ENCODE data around the gene PTPN13. TPM values are rescaled to one million over a fixed set of nuclear protein-coding genes. Genes with fewer than 3 reads are reported as not detected.
A peak's percentile ranks its signal among the peaks of the same experiment; 100 is the strongest.

Gene PTPN13
- total and polyA plus RNA-seq, 2 experiments from 2014 or later = 13.0 to 43.2 TPM

DNA sequence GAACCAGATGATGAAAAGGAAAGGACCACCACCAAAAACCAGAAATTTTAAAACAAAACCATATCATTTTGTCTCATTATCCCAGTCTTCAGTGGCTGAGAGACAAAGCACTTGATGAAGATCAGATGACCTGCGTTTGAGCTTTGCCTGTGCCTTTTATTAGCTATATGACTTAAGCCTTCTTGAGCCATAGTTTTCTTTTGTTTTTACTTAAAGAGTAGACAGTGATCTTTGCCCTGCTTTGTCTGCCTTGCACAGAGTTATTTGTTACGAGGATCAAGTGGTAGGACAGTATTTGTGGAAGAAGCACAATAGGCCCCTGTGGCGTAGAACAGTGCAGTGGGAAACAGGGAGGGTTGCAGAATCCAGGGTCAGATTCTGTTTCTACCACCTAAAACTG lies 165.2 kb downstream of the PTPN13 start:
- no peaks in the 10 kb centered on the region for H3K4me1 ChIP-seq (ENCODE audit: insufficient read depth)
- no peaks in the 10 kb centered on the region for H3K9me3 ChIP-seq (ENCODE audit: low read depth)
- H3K4me3 ChIP-seq = no peak overlapping the region
- TF ChIP-seq EZH2 (IDR thresholded peaks at IDR 0.05; ENCODE audit: insufficient read depth, poor library complexity, severe bottlenecking) (no peak), EZH2phosphoT487 (IDR thresholded peaks at IDR 0.05; ENCODE audit: insufficient read depth, low read depth) (no peak)
- 96 to 100% methylated on average over 3 of the region's 3 CpGs for WGBS, 2 experiments (ENCODE audit: low coverage in 1 of 2, low lambda C conversion rate in 2 of 2, missing lambda C conversion rate in 2 of 2)
- no peaks in the 10 kb centered on the region for H3F3A ChIP-seq (ENCODE audit: insufficient read depth)
- H3K4me2 ChIP-seq (ENCODE audit: unreplicated experiment) = no peak overlapping the region
- no peak overlapping the region for H3K9ac ChIP-seq
- no peaks in the 10 kb centered on the region for H3K27me3 ChIP-seq (replicated peaks; ENCODE audit: insufficient read depth)
- H3K36me3 ChIP-seq (ENCODE audit: low read depth) = peaks cover 26% of the 10 kb centered on the region
- in situ Hi-C loops (cut with MboI) = no loop called here
- no peaks in the 10 kb centered on the region for H3K9me2 ChIP-seq (ENCODE audit: insufficient read depth)
- H2AFZ ChIP-seq = no peak overlapping the region
- H4K20me1 ChIP-seq (ENCODE audit: insufficient read depth) = no peaks in the 10 kb centered on the region
- no peak for DNase-seq
- no peaks in the 10 kb centered on the region for H3K79me2 ChIP-seq (ENCODE audit: insufficient read depth)
- H3K27ac ChIP-seq = no peak overlapping the region

GRCh38 chr4:86762649-86763048 lies 168.5 kb downstream of the PTPN13 start:
- peaks cover 51% of the 10 kb centered on the region for H3K36me3 ChIP-seq (ENCODE audit: low read depth)
- WGBS, 2 experiments (ENCODE audit: low coverage in 1 of 2, low lambda C conversion rate in 2 of 2, missing lambda C conversion rate in 2 of 2) = 98 to 99% methylated on average over 5 of the region's 5 CpGs
- no peak for TF ChIP-seq EZH2 (IDR thresholded peaks at IDR 0.05; ENCODE audit: insufficient read depth, poor library complexity, severe bottlenecking)
- TF ChIP-seq EZH2phosphoT487 (IDR thresholded peaks at IDR 0.05; ENCODE audit: insufficient read depth, low read depth) = no peak
- H3K4me3 ChIP-seq = no peak overlapping the region
- DNase-seq = no peak
- H3F3A ChIP-seq (ENCODE audit: insufficient read depth) = no peaks in the 10 kb centered on the region
- no peaks in the 10 kb centered on the region for H4K20me1 ChIP-seq (ENCODE audit: insufficient read depth)
- H2AFZ ChIP-seq = no peak overlapping the region
- in situ Hi-C loops (cut with MboI) = no loop called here
- no peaks in the 10 kb centered on the region for H3K27me3 ChIP-seq (replicated peaks; ENCODE audit: insufficient read depth)
- no peak overlapping the region for H3K9ac ChIP-seq
- no peak overlapping the region for H3K4me2 ChIP-seq (ENCODE audit: unreplicated experiment)
- no peak overlapping the region for H3K27ac ChIP-seq
- no peaks in the 10 kb centered on the region for H3K79me2 ChIP-seq (ENCODE audit: insufficient read depth)
- H3K9me2 ChIP-seq (ENCODE audit: insufficient read depth) = no peaks in the 10 kb centered on the region
- H3K4me1 ChIP-seq (ENCODE audit: insufficient read depth) = no peaks in the 10 kb centered on the region
- no peaks in the 10 kb centered on the region for H3K9me3 ChIP-seq (ENCODE audit: low read depth)

- H3F3A ChIP-seq (ENCODE audit: insufficient read depth) = no peaks in the 10 kb centered on the region
- H3K4me2 ChIP-seq (ENCODE audit: unreplicated experiment) = no peak overlapping the region
- no peak for TF ChIP-seq EZH2phosphoT487 (IDR thresholded peaks at IDR 0.05; ENCODE audit: insufficient read depth, low read depth)
- TF ChIP-seq EZH2 (IDR thresholded peaks at IDR 0.05; ENCODE audit: insufficient read depth, poor library complexity, severe bottlenecking) = no peak
- no peak overlapping the region for H3K9ac ChIP-seq
- H3K4me3 ChIP-seq = no peak overlapping the region
- no peaks in the 10 kb centered on the region for H3K27me3 ChIP-seq (replicated peaks; ENCODE audit: insufficient read depth)
- H3K36me3 ChIP-seq (ENCODE audit: low read depth) = peaks cover 73% of the 10 kb centered on the region
- no peak for DNase-seq
- no peaks in the 10 kb centered on the region for H3K79me2 ChIP-seq (ENCODE audit: insufficient read depth)
- no peaks in the 10 kb centered on the region for H3K4me1 ChIP-seq (ENCODE audit: insufficient read depth)
- H4K20me1 ChIP-seq (ENCODE audit: insufficient read depth) = no peaks in the 10 kb centered on the region
- H2AFZ ChIP-seq = no peak overlapping the region
- WGBS, 2 experiments (ENCODE audit: low coverage in 1 of 2, low lambda C conversion rate in 2 of 2, missing lambda C conversion rate in 2 of 2) = 98 to 100% methylated on average over 4 of the region's 4 CpGs
- in situ Hi-C loops (cut with MboI) = no loop called here
- no peak overlapping the region for H3K27ac ChIP-seq
- H3K9me2 ChIP-seq (ENCODE audit: insufficient read depth) = no peaks in the 10 kb centered on the region
- no peaks in the 10 kb centered on the region for H3K9me3 ChIP-seq (ENCODE audit: low read depth)
Observed at GRCh38 chr4:86769794-86770193, 175.7 kb downstream of the PTPN13 start.

GRCh38 chr4:86771141-86771540 lies 177.0 kb downstream of the PTPN13 start:
- no peaks in the 10 kb centered on the region for H3F3A ChIP-seq (ENCODE audit: insufficient read depth)
- no peak for DNase-seq
- no peak overlapping the region for H2AFZ ChIP-seq
- H4K20me1 ChIP-seq (ENCODE audit: insufficient read depth) = no peaks in the 10 kb centered on the region
- no peaks in the 10 kb centered on the region for H3K9me3 ChIP-seq (ENCODE audit: low read depth)
- no peak overlapping the region for H3K27ac ChIP-seq
- no peak overlapping the region for H3K4me2 ChIP-seq (ENCODE audit: unreplicated experiment)
- no peak overlapping the region for H3K9ac ChIP-seq
- no peaks in the 10 kb centered on the region for H3K9me2 ChIP-seq (ENCODE audit: insufficient read depth)
- in situ Hi-C loops (cut with MboI) = no loop called here
- H3K4me3 ChIP-seq = no peak overlapping the region
- no peak for TF ChIP-seq EZH2 (IDR thresholded peaks at IDR 0.05; ENCODE audit: insufficient read depth, poor library complexity, severe bottlenecking)
- no peak for TF ChIP-seq EZH2phosphoT487 (IDR thresholded peaks at IDR 0.05; ENCODE audit: insufficient read depth, low read depth)
- H3K36me3 ChIP-seq (ENCODE audit: low read depth) = peaks cover 68% of the 10 kb centered on the region
- WGBS, 2 experiments (ENCODE audit: low coverage in 1 of 2, low lambda C conversion rate in 2 of 2, missing lambda C conversion rate in 2 of 2) = 95 to 96% methylated on average over 1 of the region's 1 CpG
- no peaks in the 10 kb centered on the region for H3K79me2 ChIP-seq (ENCODE audit: insufficient read depth)
- no peaks in the 10 kb centered on the region for H3K4me1 ChIP-seq (ENCODE audit: insufficient read depth)
- H3K27me3 ChIP-seq (replicated peaks; ENCODE audit: insufficient read depth) = no peaks in the 10 kb centered on the region

DNA sequence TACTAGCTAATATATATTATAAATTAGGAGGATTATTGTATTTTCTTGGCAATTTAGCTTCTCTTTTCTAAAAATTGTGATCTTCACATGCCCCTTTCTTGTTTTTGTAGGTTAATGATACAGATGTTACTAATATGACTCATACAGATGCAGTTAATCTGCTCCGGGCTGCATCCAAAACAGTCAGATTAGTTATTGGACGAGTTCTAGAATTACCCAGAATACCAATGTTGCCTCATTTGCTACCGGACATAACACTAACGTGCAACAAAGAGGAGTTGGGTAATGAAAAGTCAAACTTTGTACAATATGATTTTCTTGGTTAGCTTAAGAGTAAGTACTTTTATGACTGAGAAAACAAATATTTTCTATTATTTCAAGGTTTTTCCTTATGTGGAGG lies 180.9 kb downstream of the PTPN13 start:
- no peaks in the 10 kb centered on the region for H3K4me1 ChIP-seq (ENCODE audit: insufficient read depth)
- H4K20me1 ChIP-seq (ENCODE audit: insufficient read depth) = no peaks in the 10 kb centered on the region
- H3K4me3 ChIP-seq = no peak overlapping the region
- DNase-seq = peak; percentile 14
- peaks cover 47% of the 10 kb centered on the region for H3K36me3 ChIP-seq (ENCODE audit: low read depth)
- H3K9ac ChIP-seq = no peak overlapping the region
- H3K4me2 ChIP-seq (ENCODE audit: unreplicated experiment) = no peak overlapping the region
- H3K9me2 ChIP-seq (ENCODE audit: insufficient read depth) = no peaks in the 10 kb centered on the region
- 41 to 42% methylated on average over 4 of the region's 4 CpGs for WGBS, 2 experiments (ENCODE audit: low coverage in 1 of 2, low lambda C conversion rate in 2 of 2, missing lambda C conversion rate in 2 of 2)
- TF ChIP-seq EZH2 (IDR thresholded peaks at IDR 0.05; ENCODE audit: insufficient read depth, poor library complexity, severe bottlenecking) (no peak), EZH2phosphoT487 (IDR thresholded peaks at IDR 0.05; ENCODE audit: insufficient read depth, low read depth) (no peak)
- H3K27ac ChIP-seq = no peak overlapping the region
- no peak overlapping the region for H2AFZ ChIP-seq
- no peaks in the 10 kb centered on the region for H3K9me3 ChIP-seq (ENCODE audit: low read depth)
- in situ Hi-C loops (cut with MboI) = no loop called here
- no peaks in the 10 kb centered on the region for H3K79me2 ChIP-seq (ENCODE audit: insufficient read depth)
- no peaks in the 10 kb centered on the region for H3F3A ChIP-seq (ENCODE audit: insufficient read depth)
- no peaks in the 10 kb centered on the region for H3K27me3 ChIP-seq (replicated peaks; ENCODE audit: insufficient read depth)

Measured in GM23248 (cell line).